ENCODE results near the gene MCTP1.

- TF ChIP-seq ELF4 (IDR thresholded peaks at IDR 0.05) (no peak), SP1 (IDR thresholded peaks at IDR 0.05) (no peak), ARNT (IDR thresholded peaks at IDR 0.05) (no peak), BHLHE40 (IDR thresholded peaks at IDR 0.05; ENCODE audit: borderline replicate concordance) (no peak), PKNOX1 (IDR thresholded peaks at IDR 0.05) (no peak), FOXA1 (IDR thresholded peaks at IDR 0.05) (no peak), HDGF (IDR thresholded peaks at IDR 0.05; ENCODE audit: borderline replicate concordance) (no peak), SUZ12 (IDR thresholded peaks at IDR 0.05) (no peak), L3MBTL2 (conservative IDR thresholded peaks at IDR 0.05) (no peak), LEF1 (IDR thresholded peaks at IDR 0.05; ENCODE audit: borderline replicate concordance) (no peak)
These were observed 43.3 kb downstream of the MCTP1 start for GRCh38 chr5:95241635-95242034.
